Heart right ventricle (tissue), 16 donors: ENCODE results near the gene RAB44. TPM values are rescaled to one million over a fixed set of nuclear protein-coding genes. Genes with fewer than 3 reads are reported as not detected.

ENCODE experiments used
- ATAC-seq, 8 donors: fragments of 200-7000 bp; cut with Tn5 transposase; one replicate each; pipeline ENCODE4 v1.9.1; 2020; ENCODE audit warnings: mild to moderate bottlenecking in 8 of 8, moderate library complexity in 8 of 8, moderate number of reproducible peaks in 1 of 8
- DNase-seq, 2 donors: peaks; one replicate each; pipeline ENCODE4 v3.0.0-alpha.2; 2020
- H3K27ac ChIP-seq, 10 donors: fragments of 200-600 bp; sonication (generic) in 2 of 10; one replicate each; pipeline versions ENCODE4 v1.5.0 to v1.8.0; 2020 to 2022; ENCODE audit warnings: mild to moderate bottlenecking in 3 of 10
- H3K27me3 ChIP-seq, 7 donors: fragments of 200-600 bp; one replicate each; pipeline ENCODE4 v1.8.0; 2021 to 2022; ENCODE audit warnings: mild to moderate bottlenecking in 2 of 7
- H3K36me3 ChIP-seq, 9 donors: fragments of 200-600 bp; sonication (generic) in 1 of 9; one replicate each; pipeline versions ENCODE4 v1.5.0 to v1.8.0; 2020 to 2022; ENCODE audit warnings: mild to moderate bottlenecking in 2 of 9
- H3K4me1 ChIP-seq, 9 donors: fragments of 200-600 bp; sonication (generic) in 1 of 9; one replicate each; pipeline versions ENCODE4 v1.5.0 to v1.8.0; 2020 to 2022; ENCODE audit warnings: mild to moderate bottlenecking in 4 of 9
- H3K4me3 ChIP-seq, 10 donors: fragments of 200-600 bp; sonication (generic) in 2 of 10; one replicate each; pipeline versions ENCODE4 v1.5.0 to v1.8.0; 2020 to 2022; ENCODE audit warnings: mild to moderate bottlenecking in 7 of 10, moderate library complexity in 2 of 10
- H3K9me3 ChIP-seq, 11 donors: fragments of 200-600 bp in 10 of 11; sonication (generic) in 2 of 11; one replicate each; pipeline versions ENCODE4 v1.5.0 to v1.8.0; 2013 to 2022; ENCODE audit warnings: mild to moderate bottlenecking in 2 of 11, control low read depth in 1 of 11, moderate library complexity in 1 of 11
- CTCF ChIP-seq, 9 donors: fragments of 200-600 bp; sonication (generic) in 2 of 9; IDR thresholded peaks; one replicate each; pipeline versions ENCODE4 v1.5.0 to v1.8.0; 2021 to 2022; ENCODE audit warnings: antibody characterized with exemption in 9 of 9, mild to moderate bottlenecking in 5 of 9, moderate library complexity in 1 of 9
- WGBS, 2 donors: extraction: QIAGEN DNeasy Blood & Tissue Kit; methylation state at CpG; one replicate each; pipeline ENCODE4 v1.1.7; 2013; ENCODE audit warnings: inconsistent platforms in 1 of 2; 5-methylcytosine and 5-hydroxymethylcytosine counted together
- intact Hi-C, 10 donors: fragments of 100-400 bp; cut with DNase I; formaldehyde crosslinking; loops; one replicate each; pipeline versions ENCODE4 v1.11.1 to v1.14.2; 2022
- polyA plus RNA-seq, 2 donors: library from polyadenylated mRNA; stranded (reverse); fragments of 200-250 nt; gene quantifications; one replicate each; pipeline ENCODE4 v1.2.3, GENCODE V29; 2013
- total RNA-seq, 10 donors: library from RNA; stranded (reverse); fragmentation: NEBNext Ultra II Directional in 3 of 10; extraction: Animal tissue kit (Norgen Biotek cat#: 25700) in 3 of 10; gene quantifications; one replicate each; pipeline versions ENCODE4 v1.2.1 to v1.2.4, GENCODE V29; 2021 to 2023
- donor health status: Arrhythmogenic right ventricular cardiomyopathy.
- donor health status: ischemic (EF 13 %, LVEDD 7.1; RV severe dilation, severe dysfunction).
- donor health status: healthy with polysubstance abuse.
- donor health status: DM: no; HTN: yes; CAD: no.
- donor health status: DM: no; HTN: no; CAD: no.
- donor health status: ischemic (EF 25% LVEDD 6.9; RV normal size, moderate dysfunction).
- donor health status: ischemic (EF 25% LVEDD 5.7; RV mildly dilated, moderate dysfunction).
- donor health status: healthy.
- donor health status: DM: yes; HTN: yes; CAD: no.
- donor health status: Ischemic cardiomyopathy.
- donor health status: ischemic (EF 35%, LVEDD 5.7; RV mildly dilated, moderate dysfunction).
- donor health status: nonischemic (EF 11% LVEDD 7.7; RV severe dilation, severe dysfunction).
- donor health status: DM: yes; HTN: yes; CAD: no.
- donor health status: PGD.
- donor health status: ischemic (EF 29% LVEDD 5.4; RV normal size, mild dysfunction).
- donor health status: nonischemic (EF 23%, LVEDD 6.1; RV moderate dilation, normal function).

The RAB44 gene
- total and polyA plus RNA-seq, 12 donors, result 0.03 to 0.39 (median 0.06) TPM; not detected in 6

GRCh38 chr6:36769676-36770499 lies 72.3 kb downstream of the RAB44 start:
- peaks cover 12 to 45% (median 41%) of the 10 kb centered on the region in 9 donors for H3K4me1 ChIP-seq
- no peaks in the 10 kb centered on the region for H3K9me3 ChIP-seq
- H3K36me3 ChIP-seq, result peaks cover 0 to 4% (median 0%) of the 10 kb centered on the region in 9 donors
- peak overlapping the region in 9 of 10 donors; percentile 6 to 86 (median 70) for H3K27ac ChIP-seq
- no peak for TF ChIP-seq CTCF (IDR thresholded peaks at IDR 0.05)
- H3K27me3 ChIP-seq, result no peaks in the 10 kb centered on the region
- H3K4me3 ChIP-seq, result no peak overlapping the region
- intact Hi-C loops, result loop anchor here (2.0 to 10.0 kb wide), 8 partner anchors 79 to 445 kb away; partner anchors contain the start of gene MTCH1 (in 1 of the 10)
- WGBS, 2 donors, result 62 to 64% methylated on average over 18 of the region's 18 CpGs
- DNase-seq (no peak), ATAC-seq (peak in 4 of 8 donors; percentile 6 to 27 (median 14))

- WGBS, 2 donors, result 93 to 98% methylated on average over 2 of the region's 2 CpGs
- H3K4me3 ChIP-seq, result no peak overlapping the region
- H3K4me1 ChIP-seq, result peaks cover 9 to 37% (median 32%) of the 10 kb centered on the region in 9 donors
- H3K27ac ChIP-seq, result no peak overlapping the region
- intact Hi-C loops, result loop anchor here in 1 of 10 donors (5.0 kb wide), 1 partner anchor 246 kb away; no protein-coding TSS in a partner anchor
- no peaks in the 10 kb centered on the region for H3K27me3 ChIP-seq
- H3K36me3 ChIP-seq, result peaks cover 0 to 15% (median 0%) of the 10 kb centered on the region in 9 donors
- ATAC-seq (no peak), DNase-seq (no peak)
- TF ChIP-seq CTCF (IDR thresholded peaks at IDR 0.05), result no peak
- no peaks in the 10 kb centered on the region for H3K9me3 ChIP-seq
Observed at GRCh38 chr6:36771145-36771544, 73.5 kb downstream of the RAB44 start.

GRCh38 chr6:36772397-36772796 lies 74.8 kb downstream of the RAB44 start:
- no peak for DNase-seq
- WGBS, 2 donors, result 93 to 95% methylated on average over 8 of the region's 8 CpGs
- peaks cover 0 to 15% (median 0%) of the 10 kb centered on the region in 9 donors for H3K36me3 ChIP-seq
- TF ChIP-seq CTCF (IDR thresholded peaks at IDR 0.05), result no peak
- no peaks in the 10 kb centered on the region for H3K27me3 ChIP-seq
- no peak overlapping the region for H3K4me3 ChIP-seq
- no peaks in the 10 kb centered on the region for H3K9me3 ChIP-seq
- no peak overlapping the region for H3K27ac ChIP-seq
- ATAC-seq, result no peak
- intact Hi-C loops, result loop anchor here in 1 of 10 donors (5.0 kb wide), 1 partner anchor 245 kb away; no protein-coding TSS in a partner anchor
- H3K4me1 ChIP-seq, result peaks cover 9 to 31% (median 28%) of the 10 kb centered on the region in 9 donors

GRCh38 chr6:36774331-36774730 lies 76.7 kb downstream of the RAB44 start:
- ATAC-seq (no peak), DNase-seq (no peak)
- no peaks in the 10 kb centered on the region for H3K9me3 ChIP-seq
- peaks cover 9 to 25% (median 12%) of the 10 kb centered on the region in 9 donors for H3K4me1 ChIP-seq
- no peak overlapping the region for H3K4me3 ChIP-seq
- TF ChIP-seq CTCF (IDR thresholded peaks at IDR 0.05), result no peak
- intact Hi-C loops, result loop anchor here in 1 of 10 donors (5.0 kb wide), 1 partner anchor 243 kb away; no protein-coding TSS in a partner anchor
- 84 to 86% methylated on average over 5 of the region's 5 CpGs for WGBS, 2 donors
- no peak overlapping the region for H3K27ac ChIP-seq
- H3K27me3 ChIP-seq, result no peaks in the 10 kb centered on the region
- peaks cover 0 to 15% (median 0%) of the 10 kb centered on the region in 9 donors for H3K36me3 ChIP-seq
